Adrenal gland (tissue), 5 donors: ENCODE measurements around the gene FAM167B.

Experiments
- CTCF ChIP-seq, 6 experiments: fragments of 450-650 bp in 4 of 6; fragments of 200-600 bp in 2 of 6; sonication (generic) in 1 of 6; IDR thresholded peaks; 1 replicate in 5 of 6; 2 replicates in 1 of 6; pipeline versions ENCODE4 v1.5.1 to v1.8.0; 2016 to 2021; ENCODE audit warnings: antibody characterized with exemption in 6 of 6, mild to moderate bottlenecking in 2 of 6, moderate library complexity in 1 of 6
- POLR2A ChIP-seq, 2 donors: fragments of 450-650 bp; IDR thresholded peaks; one replicate each; pipeline ENCODE4 v1.6.1; 2017; ENCODE audit warnings: antibody characterized with exemption in 2 of 2, mild to moderate bottlenecking in 2 of 2, moderate library complexity in 1 of 2
- donor health status: DM: no; HTN: no; CAD: no.

DNA sequence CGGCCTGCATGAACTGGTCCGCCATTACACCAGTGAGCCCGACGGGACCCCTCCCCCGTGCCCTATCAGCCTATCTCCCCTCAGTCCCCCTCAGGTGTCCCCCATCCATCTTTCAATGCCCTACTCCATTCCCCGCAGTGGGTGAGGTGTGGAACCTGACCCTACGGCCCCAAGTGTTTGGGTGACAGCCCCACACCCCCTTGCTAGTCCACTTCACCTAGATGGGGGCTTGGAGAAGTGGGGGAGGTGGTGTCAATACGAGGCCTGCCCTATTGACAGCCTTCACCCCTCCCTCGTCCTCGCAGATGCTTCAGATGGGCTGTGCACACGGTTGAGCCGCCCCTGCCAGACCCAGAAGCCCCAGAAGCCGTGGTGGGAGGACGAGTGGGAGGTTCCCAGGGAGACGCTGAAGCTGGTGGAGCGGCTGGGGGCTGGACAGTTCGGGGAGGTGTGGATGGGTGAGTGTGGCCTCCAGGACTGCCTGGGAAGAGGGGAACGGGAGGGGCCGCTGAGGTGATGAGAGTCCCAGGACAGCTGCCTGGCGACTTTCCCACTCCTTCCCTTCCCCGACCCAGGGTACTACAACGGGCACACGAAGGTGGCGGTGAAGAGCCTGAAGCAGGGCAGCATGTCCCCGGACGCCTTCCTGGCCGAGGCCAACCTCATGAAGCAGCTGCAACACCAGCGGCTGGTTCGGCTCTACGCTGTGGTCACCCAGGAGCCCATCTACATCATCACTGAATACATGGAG is 29.2 kb downstream of the FAM167B start:
- no peak for TF ChIP-seq CTCF (IDR thresholded peaks at IDR 0.05)
- TF ChIP-seq POLR2A (IDR thresholded peaks at IDR 0.05) = no peak
